Endothelial cell (in vitro differentiated cells): ENCODE measurements around the gene CD52. TPM values are rescaled to one million over a fixed set of nuclear protein-coding genes. Genes with fewer than 3 reads are reported as not detected.

ENCODE experiments used
- DNase-seq: peaks from one replicate; pipeline ENCODE4 v3.0.0; 2021; ENCODE audit warnings: low spot score
- H3K27ac Mint-ChIP-seq: one replicate; pipeline ENCODE4 v1.8.0; 2021; ENCODE audit warnings: mixed read lengths, inconsistent platforms; ENCODE audit not compliant: unreplicated experiment
- H3K27me3 Mint-ChIP-seq: one replicate; pipeline ENCODE4 v1.8.0; 2021; ENCODE audit warnings: mild to moderate bottlenecking, moderate library complexity, mixed read lengths, inconsistent platforms; ENCODE audit not compliant: unreplicated experiment
- H3K36me3 Mint-ChIP-seq: one replicate; pipeline ENCODE4 v1.8.0; 2021; ENCODE audit warnings: mild to moderate bottlenecking, low read depth, mixed read lengths, inconsistent platforms; ENCODE audit not compliant: unreplicated experiment
- H3K4me1 Mint-ChIP-seq: one replicate; pipeline ENCODE4 v1.8.0; 2021; ENCODE audit warnings: mild to moderate bottlenecking, mixed read lengths, inconsistent platforms; ENCODE audit not compliant: unreplicated experiment
- H3K4me3 Mint-ChIP-seq: one replicate; pipeline ENCODE4 v1.8.0; 2021; ENCODE audit warnings: mild to moderate bottlenecking, mixed read lengths, inconsistent platforms; ENCODE audit not compliant: unreplicated experiment
- H3K9me3 Mint-ChIP-seq: one replicate; pipeline ENCODE4 v1.8.0; 2021; ENCODE audit warnings: mixed read lengths, inconsistent platforms; ENCODE audit not compliant: unreplicated experiment
- CTCF ChIP-seq: fragments of 200-600 bp; sonication (generic); IDR thresholded peaks from one replicate; pipeline ENCODE4 v1.5.0; 2021; ENCODE audit warnings: antibody characterized with exemption; ENCODE audit not compliant: unreplicated experiment
- total RNA-seq: library from RNA; stranded (reverse); fragmentation: NEBNext Ultra II Directional; extraction: Animal tissue kit (Norgen Biotek cat#: 25700); gene quantifications from one replicate; pipeline ENCODE4 v1.2.1, GENCODE V29; 2021; ENCODE audit not compliant: unreplicated experiment

The CD52 gene
- total RNA-seq, 1 donor from 2014 or later = 21.8 TPM

- Mint-ChIP-seq H3K4me3 (no peak overlapping the region), H3K9me3 (no peaks in the 10 kb centered on the region), H3K27ac (no peak overlapping the region), H3K4me1 (peaks cover 24% of the 10 kb centered on the region), H3K27me3 (peaks cover 4% of the 10 kb centered on the region), H3K36me3 (peaks cover 10% of the 10 kb centered on the region)
- TF ChIP-seq CTCF = no peak
- DNase-seq = no peak
These were observed 30.6 kb upstream of the CD52 start for GRCh38 chr1:26287033-26287711.

DNA sequence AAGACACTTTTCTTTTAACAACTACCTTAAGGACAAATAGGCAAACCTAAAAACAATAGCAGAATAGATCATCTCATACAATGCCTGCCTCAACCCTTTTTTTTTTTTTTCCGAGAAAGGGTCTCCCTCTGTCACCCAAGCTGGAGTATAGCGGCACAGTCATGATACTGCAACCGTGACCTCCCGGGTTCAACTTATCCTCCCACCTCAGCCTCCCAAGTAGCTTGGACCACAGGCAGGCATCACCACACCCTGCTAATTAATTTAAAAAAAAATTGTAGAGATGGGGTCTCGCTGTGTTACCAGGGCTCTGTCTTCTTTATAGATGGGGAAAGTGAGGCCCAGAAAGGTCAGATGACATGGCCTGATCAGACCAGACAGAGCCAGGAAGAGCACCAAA lies 29.9 kb upstream of the CD52 start:
- Mint-ChIP-seq H3K27me3 (peaks cover 4% of the 10 kb centered on the region), H3K9me3 (no peaks in the 10 kb centered on the region), H3K4me1 (peaks cover 24% of the 10 kb centered on the region), H3K27ac (no peak overlapping the region), H3K4me3 (no peak overlapping the region), H3K36me3 (peaks cover 10% of the 10 kb centered on the region)
- no peak for DNase-seq
- no peak for TF ChIP-seq CTCF

GRCh38 chr1:26288311-26288941 lies 29.3 kb upstream of the CD52 start:
- Mint-ChIP-seq H3K27me3 (peaks cover 2% of the 10 kb centered on the region), H3K36me3 (peaks cover 6% of the 10 kb centered on the region), H3K4me1 (peaks cover 24% of the 10 kb centered on the region), H3K27ac (no peak overlapping the region), H3K4me3 (no peak overlapping the region), H3K9me3 (no peaks in the 10 kb centered on the region)
- TF ChIP-seq CTCF = no peak
- DNase-seq = no peak

GRCh38 chr1:26289158-26290059 lies 28.3 kb upstream of the CD52 start:
- Mint-ChIP-seq H3K4me3 (no peak overlapping the region), H3K9me3 (no peaks in the 10 kb centered on the region), H3K36me3 (peaks cover 6% of the 10 kb centered on the region), H3K27me3 (no peaks in the 10 kb centered on the region), H3K27ac (no peak overlapping the region), H3K4me1 (peaks cover 28% of the 10 kb centered on the region)
- DNase-seq = no peak
- no peak for TF ChIP-seq CTCF
